ENCODE results near the gene SLCO1A2. TPM values are rescaled to one million over a fixed set of nuclear protein-coding genes. Genes with fewer than 3 reads are reported as not detected.

The SLCO1A2 gene
- total RNA-seq, 1 experiment from 2014 or later: 1.2 TPM

GRCh38 chr12:21292111-21292510 is 42.6 kb downstream of the SLCO1A2 start:
- Mint-ChIP-seq H3K9me3 (ENCODE audit: unreplicated experiment) (no peaks in the 10 kb centered on the region), H3K27me3 (ENCODE audit: insufficient read depth, unreplicated experiment) (no peaks in the 10 kb centered on the region), H3K36me3 (ENCODE audit: insufficient read depth, unreplicated experiment) (no peaks in the 10 kb centered on the region), H3K4me1 (ENCODE audit: low read depth, unreplicated experiment) (no peaks in the 10 kb centered on the region), H3K4me3 (ENCODE audit: unreplicated experiment) (no peak overlapping the region), H3K27ac (ENCODE audit: unreplicated experiment) (no peak overlapping the region)
- ChIA-PET CTCF (no interaction called here), POLR2A (no interaction called here)
- Histone ChIP-seq H3K9me3 (no peaks in the 10 kb centered on the region), H3K27me3 (replicated peaks; ENCODE audit: control insufficient read depth, insufficient read depth, low read length) (no peaks in the 10 kb centered on the region), H3K4me1 (no peaks in the 10 kb centered on the region), H3K36me3 (ENCODE audit: control insufficient read depth, insufficient read depth, low read length) (no peaks in the 10 kb centered on the region), H3K4me3 (ENCODE audit: low read depth, low read length) (no peak overlapping the region)
- intact Hi-C loops (cut with micrococcal nuclease; ENCODE audit: unreplicated experiment): no loop called here
- no TSS peak for BruUV-seq (replicated peaks)
- TF ChIP-seq CTCF (IDR thresholded peaks at IDR 0.05; ENCODE audit: insufficient read depth in 1 of 2, low read depth in 1 of 2, low read length in 1 of 2, severe bottlenecking in 1 of 2, unreplicated experiment in 1 of 2): no peak
- DNase-seq: no peak

- intact Hi-C loops (cut with micrococcal nuclease; ENCODE audit: unreplicated experiment): no loop called here
- Mint-ChIP-seq H3K4me3 (ENCODE audit: unreplicated experiment) (no peak overlapping the region), H3K4me1 (ENCODE audit: low read depth, unreplicated experiment) (no peaks in the 10 kb centered on the region), H3K27me3 (ENCODE audit: insufficient read depth, unreplicated experiment) (no peaks in the 10 kb centered on the region), H3K27ac (ENCODE audit: unreplicated experiment) (no peak overlapping the region), H3K36me3 (ENCODE audit: insufficient read depth, unreplicated experiment) (no peaks in the 10 kb centered on the region), H3K9me3 (ENCODE audit: unreplicated experiment) (no peaks in the 10 kb centered on the region)
- H3K4me3 ChIP-seq (ENCODE audit: low read depth, low read length): no peak overlapping the region
- no peaks in the 10 kb centered on the region for H3K4me1 ChIP-seq
- no peaks in the 10 kb centered on the region for H3K36me3 ChIP-seq (ENCODE audit: control insufficient read depth, insufficient read depth, low read length)
- POLR2A ChIA-PET: no interaction called here
- no peaks in the 10 kb centered on the region for H3K27me3 ChIP-seq (replicated peaks; ENCODE audit: control insufficient read depth, insufficient read depth, low read length)
- DNase-seq: no peak
- CTCF ChIA-PET: no interaction called here
- no peak for TF ChIP-seq CTCF (IDR thresholded peaks at IDR 0.05; ENCODE audit: insufficient read depth in 1 of 2, low read depth in 1 of 2, low read length in 1 of 2, severe bottlenecking in 1 of 2, unreplicated experiment in 1 of 2)
- BruUV-seq (replicated peaks): no TSS peak
- H3K9me3 ChIP-seq: no peaks in the 10 kb centered on the region
These were observed 45.0 kb downstream of the SLCO1A2 start for GRCh38 chr12:21289698-21290097.

- H3K27me3 Mint-ChIP-seq (ENCODE audit: insufficient read depth, unreplicated experiment): peaks cover 24% of the 10 kb centered on the region
- no peaks in the 10 kb centered on the region for H3K36me3 Mint-ChIP-seq (ENCODE audit: insufficient read depth, unreplicated experiment)
- no peak overlapping the region for H3K4me3 Mint-ChIP-seq (ENCODE audit: unreplicated experiment)
- no peaks in the 10 kb centered on the region for H3K9me3 ChIP-seq
- no peak overlapping the region for H3K27ac Mint-ChIP-seq (ENCODE audit: unreplicated experiment)
- no peaks in the 10 kb centered on the region for H3K36me3 ChIP-seq (ENCODE audit: control insufficient read depth, insufficient read depth, low read length)
- H3K4me1 Mint-ChIP-seq (ENCODE audit: low read depth, unreplicated experiment): no peaks in the 10 kb centered on the region
- no TSS peak for BruUV-seq (replicated peaks)
- intact Hi-C loops (cut with micrococcal nuclease; ENCODE audit: unreplicated experiment): no loop called here
- DNase-seq: no peak
- no peaks in the 10 kb centered on the region for H3K4me1 ChIP-seq
- CTCF ChIA-PET: no interaction called here
- TF ChIP-seq CTCF (IDR thresholded peaks at IDR 0.05; ENCODE audit: insufficient read depth in 1 of 2, low read depth in 1 of 2, low read length in 1 of 2, severe bottlenecking in 1 of 2, unreplicated experiment in 1 of 2): no peak
- peaks cover 17% of the 10 kb centered on the region for H3K9me3 Mint-ChIP-seq (ENCODE audit: unreplicated experiment)
- no peak overlapping the region for H3K4me3 ChIP-seq (ENCODE audit: low read depth, low read length)
- POLR2A ChIA-PET: no interaction called here
- no peaks in the 10 kb centered on the region for H3K27me3 ChIP-seq (replicated peaks; ENCODE audit: control insufficient read depth, insufficient read depth, low read length)
These were observed 57.9 kb downstream of the SLCO1A2 start for GRCh38 chr12:21276826-21277225.
